Muscle layer of colon (tissue), 2 donors: ENCODE measurements around the gene WBP4.

ENCODE experiments used
- H3K27ac ChIP-seq: one replicate; pipeline ENCODE4 v1.7.0; 2013; ENCODE audit warnings: low read depth, mild to moderate bottlenecking, low read length, moderate library complexity
- H3K27me3 ChIP-seq, 2 donors: one replicate each; pipeline ENCODE4 v1.7.0; 2013; ENCODE audit warnings: low read length in 2 of 2, mild to moderate bottlenecking in 2 of 2; ENCODE audit not compliant: insufficient read depth in 2 of 2, control insufficient read depth in 1 of 2
- H3K36me3 ChIP-seq: one replicate; pipeline ENCODE4 v1.7.0; 2013; ENCODE audit warnings: mild to moderate bottlenecking, low read length; ENCODE audit not compliant: insufficient read depth
- H3K4me1 ChIP-seq: one replicate; pipeline ENCODE4 v1.7.0; 2013; ENCODE audit warnings: mild to moderate bottlenecking, low read length; ENCODE audit not compliant: insufficient read depth
- H3K4me3 ChIP-seq, 2 donors: one replicate each; pipeline ENCODE4 v1.7.0; 2013; ENCODE audit warnings: low read length in 2 of 2, low read depth in 1 of 2, mild to moderate bottlenecking in 1 of 2, moderate library complexity in 1 of 2
- H3K9ac ChIP-seq: one replicate; pipeline ENCODE4 v1.7.0; 2013; ENCODE audit warnings: low read length
- H3K9me3 ChIP-seq: one replicate; pipeline ENCODE4 v1.7.0; 2013; ENCODE audit warnings: mild to moderate bottlenecking, low read length
- donor health status: abdominal sarcoma.
- donor health status: Adenocarcinoma of cecum.

WBP4 gene, protein sequence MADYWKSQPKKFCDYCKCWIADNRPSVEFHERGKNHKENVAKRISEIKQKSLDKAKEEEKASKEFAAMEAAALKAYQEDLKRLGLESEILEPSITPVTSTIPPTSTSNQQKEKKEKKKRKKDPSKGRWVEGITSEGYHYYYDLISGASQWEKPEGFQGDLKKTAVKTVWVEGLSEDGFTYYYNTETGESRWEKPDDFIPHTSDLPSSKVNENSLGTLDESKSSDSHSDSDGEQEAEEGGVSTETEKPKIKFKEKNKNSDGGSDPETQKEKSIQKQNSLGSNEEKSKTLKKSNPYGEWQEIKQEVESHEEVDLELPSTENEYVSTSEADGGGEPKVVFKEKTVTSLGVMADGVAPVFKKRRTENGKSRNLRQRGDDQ

DNA sequence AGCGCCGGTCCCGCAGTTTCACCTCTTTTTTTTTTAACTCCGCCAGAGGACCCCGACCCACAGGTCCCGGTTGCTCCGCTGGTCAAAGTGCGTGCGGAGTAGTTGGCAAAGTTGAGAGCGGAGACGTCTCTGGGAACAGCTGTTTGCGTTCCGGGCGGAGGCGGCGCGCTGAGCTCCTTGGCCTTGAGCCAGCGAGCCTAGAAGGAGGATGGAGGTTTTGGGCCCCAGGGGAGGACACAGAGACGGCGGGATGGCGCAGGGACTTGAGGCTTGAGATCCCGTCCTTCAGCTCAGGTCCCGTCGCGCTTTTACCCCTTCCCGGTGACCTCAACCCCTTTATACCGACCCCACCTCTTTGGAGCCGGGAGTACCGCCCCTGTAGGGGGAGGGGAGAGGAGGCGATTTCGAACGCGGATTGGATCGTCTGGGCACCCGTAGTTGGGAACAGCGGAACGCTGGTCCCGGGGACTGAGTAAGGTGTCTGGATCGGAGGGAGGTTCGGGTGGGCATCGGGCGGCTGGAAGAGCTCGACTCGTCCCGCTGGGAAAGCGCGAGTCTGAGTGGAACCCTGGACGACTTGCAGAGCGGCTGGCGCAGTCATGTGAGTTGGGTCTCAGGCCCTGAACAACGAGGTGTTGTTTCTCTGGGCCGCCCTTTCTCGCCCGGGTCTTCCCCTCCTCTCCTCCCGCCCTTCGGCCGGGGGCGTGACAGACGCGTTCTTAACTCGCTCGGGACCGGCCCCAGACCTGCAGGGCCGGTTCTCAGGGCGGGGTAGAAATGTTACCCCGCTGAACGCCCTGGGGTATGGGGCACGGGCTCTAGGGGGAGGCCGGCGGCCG lies at the start of gene WBP4:
WBP4 (plus strand) TSS at position 435 of the 839 bp plus-strand sequence; CDS start at position 600, 165 bp downstream.
- Histone ChIP-seq H3K27me3 (no peaks in the 10 kb centered on the region), H3K4me3 (peak within 1 kb of the TSS; percentile 38 to 94), H3K9me3 (no peaks in the 10 kb centered on the region), H3K36me3 (peaks cover 11% of the 10 kb centered on the region), H3K4me1 (peaks cover 66% of the 10 kb centered on the region), H3K27ac (peak within 1 kb of the TSS; percentile 95), H3K9ac (peak within 1 kb of the TSS; percentile 97)

DNA sequence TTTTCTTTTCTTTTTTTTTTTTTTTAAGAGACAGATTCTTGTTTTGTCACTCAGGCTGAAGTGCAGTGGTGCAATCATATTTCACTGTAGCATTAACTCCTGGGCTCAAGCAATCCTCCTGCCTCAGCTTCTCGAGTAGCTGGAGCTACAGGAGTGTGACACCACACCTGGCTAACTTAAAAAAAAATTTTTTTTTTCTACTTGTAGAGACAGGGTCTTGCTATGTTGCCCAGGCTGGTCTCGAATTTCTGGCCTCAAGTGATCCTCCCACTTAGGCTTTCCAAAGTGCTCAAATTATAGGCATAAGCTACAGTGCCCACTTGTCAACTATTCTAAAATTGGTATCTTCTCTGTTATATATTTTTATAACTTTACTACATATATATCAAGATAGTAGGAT lies 48.8 kb upstream of the WBP4 start:
- no peak overlapping the region for H3K27ac ChIP-seq
- peaks cover 5% of the 10 kb centered on the region for H3K4me1 ChIP-seq
- H3K4me3 ChIP-seq, result no peak overlapping the region

DNA sequence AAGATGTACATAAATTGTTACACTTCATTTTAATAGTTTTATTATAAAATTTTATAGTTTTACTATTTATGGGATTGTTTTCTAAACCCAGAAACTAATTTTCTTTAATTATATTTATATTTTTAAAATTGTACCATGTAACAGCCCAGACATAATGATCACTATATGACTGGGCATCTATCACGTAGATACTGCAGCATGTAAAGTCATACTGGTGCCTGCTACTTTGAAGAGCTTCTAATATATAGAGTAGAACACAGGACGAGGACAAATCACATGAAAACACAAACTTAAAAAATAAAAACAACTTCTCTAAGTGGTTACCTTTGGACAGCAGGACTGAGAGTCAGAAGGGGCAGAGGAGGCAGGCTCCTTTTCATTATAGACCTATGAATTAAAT lies 47.5 kb upstream of the WBP4 start:
- Histone ChIP-seq H3K27ac (no peak overlapping the region), H3K9ac (no peak overlapping the region), H3K4me1 (peaks cover 5% of the 10 kb centered on the region), H3K4me3 (no peak overlapping the region), H3K27me3 (no peaks in the 10 kb centered on the region), H3K9me3 (no peaks in the 10 kb centered on the region), H3K36me3 (no peaks in the 10 kb centered on the region)

More for the DNA sequence above, 48.8 kb upstream of the WBP4 start:
- Histone ChIP-seq H3K27me3 (no peaks in the 10 kb centered on the region), H3K9me3 (no peaks in the 10 kb centered on the region), H3K36me3 (no peaks in the 10 kb centered on the region), H3K9ac (no peak overlapping the region)

DNA sequence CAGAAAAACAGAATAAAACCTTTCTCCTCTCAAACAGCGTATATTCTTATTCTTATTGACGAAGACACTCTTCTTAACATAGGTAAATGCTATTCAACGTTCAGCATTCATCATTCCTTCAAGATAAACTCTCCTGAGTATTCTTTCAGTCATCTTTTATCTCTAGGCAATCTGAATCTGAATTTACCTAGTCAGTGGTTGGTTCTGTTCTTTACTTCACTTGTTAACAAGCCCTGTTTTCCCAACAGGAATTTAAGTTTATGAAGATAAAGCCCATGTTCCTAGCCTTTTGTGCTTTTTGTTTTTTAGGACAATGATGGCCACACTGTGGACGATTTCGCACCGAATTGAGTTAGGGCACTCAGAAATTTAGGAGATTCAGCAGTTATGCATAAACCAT lies 45.4 kb upstream of the WBP4 start:
- peaks cover 16% of the 10 kb centered on the region for H3K4me1 ChIP-seq
- H3K27ac ChIP-seq, result no peak overlapping the region
- H3K4me3 ChIP-seq, result no peak overlapping the region

DNA sequence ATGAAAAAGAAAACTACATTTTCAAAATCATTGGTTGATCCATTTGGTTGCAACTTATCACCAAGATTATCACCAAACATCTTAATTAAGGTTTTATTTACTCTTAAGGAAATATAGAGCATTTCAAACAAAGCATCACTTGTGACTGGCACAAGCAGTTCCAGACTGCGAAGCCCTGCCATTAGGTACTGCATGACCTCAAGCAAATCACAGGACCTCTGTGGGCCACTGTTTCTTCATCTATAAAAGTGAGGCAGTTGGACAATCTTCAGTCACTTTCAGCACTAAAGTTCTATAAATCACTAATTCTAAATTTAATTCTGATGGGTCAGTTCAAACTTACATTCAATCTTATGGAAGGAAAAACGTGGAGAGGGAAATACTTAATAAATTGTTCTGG lies 44.1 kb upstream of the WBP4 start:
- H3K27ac ChIP-seq, result no peak overlapping the region
- H3K4me3 ChIP-seq, result no peak overlapping the region
- no peak overlapping the region for H3K9ac ChIP-seq
- peaks cover 23% of the 10 kb centered on the region for H3K4me1 ChIP-seq
- H3K27me3 ChIP-seq, result no peaks in the 10 kb centered on the region
- H3K9me3 ChIP-seq, result no peaks in the 10 kb centered on the region
- no peaks in the 10 kb centered on the region for H3K36me3 ChIP-seq

More for the DNA sequence above, 45.4 kb upstream of the WBP4 start:
- Histone ChIP-seq H3K9me3 (no peaks in the 10 kb centered on the region), H3K36me3 (no peaks in the 10 kb centered on the region), H3K27me3 (no peaks in the 10 kb centered on the region), H3K9ac (no peak overlapping the region)

DNA sequence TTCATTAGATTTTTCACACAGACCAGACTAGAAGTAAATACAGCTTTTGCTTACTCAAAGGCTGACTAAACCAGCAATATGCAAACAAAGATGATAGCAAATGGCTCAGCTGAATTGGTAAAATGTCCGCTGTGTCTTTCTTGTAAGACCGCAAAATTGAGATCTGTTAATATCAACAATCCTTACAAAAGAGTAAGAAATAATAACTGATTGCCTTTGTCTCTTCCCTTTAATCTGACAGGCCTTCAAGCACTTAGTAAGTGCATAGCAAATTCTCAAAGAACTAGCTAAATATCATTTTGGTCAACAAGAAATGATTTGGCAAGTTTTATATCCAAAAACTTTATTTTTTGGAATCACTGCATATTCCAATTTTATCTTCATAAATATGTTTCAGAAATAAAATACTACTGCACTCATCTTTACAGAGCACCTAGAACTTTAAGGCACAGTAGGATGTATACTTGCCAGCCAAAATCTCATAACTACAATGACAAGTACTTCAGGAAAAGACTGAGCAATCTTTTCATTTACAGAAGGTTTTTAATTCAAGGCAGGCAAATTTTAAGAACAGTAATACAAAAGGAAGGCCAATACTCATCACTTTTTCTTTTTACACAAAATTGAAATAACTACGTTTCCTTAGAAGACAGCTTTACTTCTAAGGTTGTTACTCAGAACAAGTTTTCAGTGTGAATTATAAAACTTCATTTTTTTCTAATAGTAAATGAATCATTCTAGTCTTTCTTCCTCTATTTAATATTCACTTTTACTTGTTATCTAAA lies 43.3 kb upstream of the WBP4 start:
- Histone ChIP-seq H3K4me1 (peaks cover 23% of the 10 kb centered on the region), H3K9ac (no peak overlapping the region), H3K27me3 (no peaks in the 10 kb centered on the region), H3K27ac (no peak overlapping the region), H3K36me3 (no peaks in the 10 kb centered on the region), H3K9me3 (no peaks in the 10 kb centered on the region), H3K4me3 (no peak overlapping the region)

DNA sequence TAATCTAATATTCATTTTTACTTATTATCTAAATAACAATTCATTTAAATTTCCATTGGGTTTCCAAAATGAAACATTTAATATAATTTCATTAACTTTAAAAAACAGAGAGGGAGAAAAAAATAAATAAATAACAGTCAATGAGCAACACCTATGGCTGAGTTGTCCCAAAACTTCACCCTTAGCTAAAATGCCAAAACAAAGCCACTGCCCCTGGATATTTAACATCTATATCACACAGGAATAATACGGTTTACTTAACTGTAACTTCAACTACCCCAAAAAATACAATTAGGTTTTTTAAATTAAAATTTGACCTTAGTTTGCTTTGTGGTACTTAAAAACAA lies 42.7 kb upstream of the WBP4 start:
- H3K36me3 ChIP-seq, result no peaks in the 10 kb centered on the region
- H3K4me1 ChIP-seq, result peaks cover 23% of the 10 kb centered on the region
- H3K9me3 ChIP-seq, result no peaks in the 10 kb centered on the region
- H3K9ac ChIP-seq, result no peak overlapping the region
- H3K27ac ChIP-seq, result no peak overlapping the region
- no peaks in the 10 kb centered on the region for H3K27me3 ChIP-seq
- H3K4me3 ChIP-seq, result no peak overlapping the region

DNA sequence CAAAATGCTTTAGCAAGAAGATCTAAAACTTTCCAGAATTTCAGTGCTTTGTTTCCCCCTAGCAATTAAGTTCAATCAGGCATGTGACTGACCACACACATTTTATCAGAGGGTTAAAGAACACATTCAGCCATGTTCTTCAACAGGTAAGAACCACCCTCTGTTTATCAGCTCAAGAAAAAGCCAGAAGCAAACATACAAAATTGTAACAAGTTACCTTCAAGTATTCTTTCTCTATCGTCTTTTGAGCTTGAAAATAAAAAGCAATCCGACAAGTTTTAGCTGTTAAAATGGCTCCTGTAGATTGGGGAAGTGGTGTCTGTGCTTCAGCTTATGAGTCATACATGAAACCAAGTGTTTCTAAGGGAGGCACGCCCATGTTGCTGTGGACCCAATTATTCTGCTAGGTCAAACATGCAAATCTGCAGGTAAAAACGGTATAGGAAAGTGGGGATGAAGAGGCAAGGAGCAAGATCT lies 42.3 kb upstream of the WBP4 start, which contains the start of gene ELF1:
ELF1 (minus strand) TSS at position 306 of the 477 bp plus-strand sequence. CDS start 37,262 bp downstream, outside the sequence.
- H3K27me3 ChIP-seq, result no peaks in the 10 kb centered on the region

DNA sequence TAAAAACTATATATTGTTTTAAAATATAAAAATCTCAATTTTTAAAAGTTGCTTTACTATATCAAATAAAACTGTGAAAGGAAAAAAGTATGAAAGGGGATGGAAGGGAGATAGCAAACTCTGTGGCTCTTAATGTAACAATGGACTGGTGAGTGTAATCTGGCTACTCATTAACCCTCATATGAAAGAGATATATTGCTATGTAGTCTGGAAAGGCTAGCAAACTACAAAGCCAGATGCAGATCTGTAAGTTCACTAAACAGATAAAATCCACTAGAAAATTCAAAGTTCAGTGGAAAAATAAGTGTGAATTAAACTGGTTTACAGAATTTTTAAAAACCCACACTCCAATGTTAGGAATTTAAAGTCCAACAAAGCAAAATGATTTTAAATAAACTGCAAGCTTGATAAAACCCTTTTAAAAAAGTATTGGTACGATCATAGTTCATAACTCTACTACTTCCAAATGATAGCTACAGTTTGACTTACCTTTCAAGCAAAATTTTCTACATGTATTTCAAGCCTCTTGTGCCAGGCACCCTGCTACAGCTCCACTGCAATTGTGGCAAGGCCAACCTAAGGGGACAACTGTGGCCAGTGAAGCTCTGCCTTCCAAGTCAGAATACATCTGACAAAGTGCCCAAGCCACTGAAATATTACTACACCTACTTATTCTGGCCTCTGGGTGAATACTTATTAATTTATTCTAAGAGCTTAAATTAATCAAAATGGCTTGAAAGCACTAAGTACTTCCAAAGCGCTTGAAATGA lies 41.5 kb upstream of the WBP4 start:
- Histone ChIP-seq H3K27ac (no peak overlapping the region), H3K4me1 (peaks cover 18% of the 10 kb centered on the region), H3K27me3 (no peaks in the 10 kb centered on the region), H3K9me3 (no peaks in the 10 kb centered on the region), H3K4me3 (no peak overlapping the region), H3K9ac (no peak overlapping the region), H3K36me3 (no peaks in the 10 kb centered on the region)

More for the DNA sequence above, 42.3 kb upstream of the WBP4 start, which contains the start of gene ELF1:
- Histone ChIP-seq H3K9ac (no peak within 1 kb of the TSS), H3K36me3 (no peaks in the 10 kb centered on the region), H3K27ac (no peak within 1 kb of the TSS), H3K4me1 (peaks cover 23% of the 10 kb centered on the region), H3K9me3 (no peaks in the 10 kb centered on the region), H3K4me3 (no peak within 1 kb of the TSS)

DNA sequence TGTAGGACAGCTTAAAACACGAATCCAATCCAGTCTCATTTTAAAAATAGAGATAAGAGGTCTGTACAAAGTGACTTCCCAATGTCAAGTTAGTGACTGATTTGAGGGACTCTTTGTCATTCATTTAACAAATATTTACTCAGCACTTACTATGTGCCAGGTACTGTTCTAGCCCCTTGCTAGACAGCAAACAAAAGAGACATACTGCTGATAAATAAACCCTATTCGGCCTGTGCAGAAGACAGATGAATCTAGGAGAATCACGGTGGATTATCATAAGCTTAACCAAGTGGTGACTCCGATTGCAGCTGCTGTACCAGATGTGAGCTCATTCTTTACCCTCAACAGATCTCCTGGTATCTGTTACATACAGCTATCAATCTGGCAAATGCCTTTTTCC lies 35.8 kb upstream of the WBP4 start:
- no peaks in the 10 kb centered on the region for H3K36me3 ChIP-seq
- H3K4me3 ChIP-seq, result no peak overlapping the region

More for the DNA sequence above, 35.8 kb upstream of the WBP4 start:
- H3K4me1 ChIP-seq, result peaks cover 9% of the 10 kb centered on the region
- H3K27me3 ChIP-seq, result no peaks in the 10 kb centered on the region
- H3K9ac ChIP-seq, result no peak overlapping the region
- H3K27ac ChIP-seq, result no peak overlapping the region
- no peaks in the 10 kb centered on the region for H3K9me3 ChIP-seq
